ENCODE measurements around the gene CAPZA3.
"Not testable (repeated sequence)": the region's sequence is repeated elsewhere in the genome, so short reads cannot be mapped to it uniquely, and the experiment has no call there.

The CAPZA3 gene

GRCh38 chr12:18737819-18738218 is at the start of gene CAPZA3, which contains the start of gene PLCZ1:
CAPZA3 (plus strand) TSS chr12:18738119; CDS start chr12:18738269, 150 bp downstream.
PLCZ1 (minus strand) TSS chr12:18738012; CDS start chr12:18737371, 641 bp downstream.
- no peak for DNase-seq

GRCh38 chr12:18689771-18690170 is 48.1 kb upstream of the CAPZA3 start:
- DNase-seq = no peak

GRCh38 chr12:18690653-18691052 is 47.3 kb upstream of the CAPZA3 start:
- DNase-seq = no peak

- DNase-seq = not testable (repeated sequence)
Measured at GRCh38 chr12:18693986-18694385, 43.9 kb upstream of the CAPZA3 start.

- no peak for DNase-seq
Measured at GRCh38 chr12:18696971-18697602, 40.8 kb upstream of the CAPZA3 start.

GRCh38 chr12:18700271-18700670 is 37.6 kb upstream of the CAPZA3 start:
- no peak for DNase-seq

GRCh38 chr12:18703321-18703720 is 34.6 kb upstream of the CAPZA3 start:
- no peak for DNase-seq

GRCh38 chr12:18703911-18704310 is 34.0 kb upstream of the CAPZA3 start:
- DNase-seq = no peak

- no peak for DNase-seq
Measured at GRCh38 chr12:18706798-18707197, 31.1 kb upstream of the CAPZA3 start.

- DNase-seq = no peak
Measured at GRCh38 chr12:18716236-18716635, 21.7 kb upstream of the CAPZA3 start.

- DNase-seq = no peak
Measured at GRCh38 chr12:18718462-18718861, 19.5 kb upstream of the CAPZA3 start.

- no peak for DNase-seq
Measured at GRCh38 chr12:18719922-18720510, 17.9 kb upstream of the CAPZA3 start.

GRCh38 chr12:18720690-18721089 is 17.2 kb upstream of the CAPZA3 start:
- DNase-seq = no peak

- no peak for DNase-seq
Measured at GRCh38 chr12:18721452-18721851, 16.5 kb upstream of the CAPZA3 start.

- no peak for DNase-seq
Measured at GRCh38 chr12:18723752-18724151, 14.2 kb upstream of the CAPZA3 start.

- DNase-seq = no peak
Measured at GRCh38 chr12:18731156-18731555, 6.8 kb upstream of the CAPZA3 start.

GRCh38 chr12:18747895-18748294 is 10.0 kb downstream of the CAPZA3 start:
- DNase-seq = no peak

GRCh38 chr12:18749386-18749957 is 11.6 kb downstream of the CAPZA3 start:
- no peak for DNase-seq

GRCh38 chr12:18750085-18750484 is 12.2 kb downstream of the CAPZA3 start:
- DNase-seq = no peak

GRCh38 chr12:18751866-18752265 is 13.9 kb downstream of the CAPZA3 start:
- no peak for DNase-seq

GRCh38 chr12:18752280-18752920 is 14.5 kb downstream of the CAPZA3 start:
- DNase-seq = no peak

- DNase-seq = no peak
Measured at GRCh38 chr12:18752947-18753346, 15.0 kb downstream of the CAPZA3 start.

GRCh38 chr12:18753481-18754123 is 15.7 kb downstream of the CAPZA3 start:
- DNase-seq = no peak

Data from NK-92 treated with Interleukin-12 subunit alpha and Interleukin-12 subunit beta, amount 100 ng/mL, for 24 hours (cell line).